Fibroblast of villous mesenchyme (primary cell): Measurements from ENCODE around the gene PTHLH. TPM values are rescaled to one million over a fixed set of nuclear protein-coding genes. Genes with fewer than 3 reads are reported as not detected.

Source experiments
- DNase-seq: peaks from one replicate; pipeline ENCODE4 v3.0.0-alpha.2; 2010; ENCODE audit warnings: low read depth
- H3K4me3 ChIP-seq: 2 replicates; pipeline ENCODE4 v1.5.1; 2011; ENCODE audit warnings: low read depth, mild to moderate bottlenecking, low read length
- total RNA-seq: library from RNA; depleted of rRNA; stranded (reverse); fragments of >200 nt; gene quantifications from 2 replicates; pipeline ENCODE4 v1.2.3, GENCODE V29; 2012
- TF ChIP-seq, protein P1 (sequence below): IDR thresholded peaks from 2 replicates; pipeline ENCODE4 v1.5.1; 2012; ENCODE audit warnings: low read depth, mild to moderate bottlenecking, low read length; ENCODE audit not compliant: insufficient read depth

Gene PTHLH
- 1.3 and 1.6 TPM in 2 replicates for total RNA-seq

DNA sequence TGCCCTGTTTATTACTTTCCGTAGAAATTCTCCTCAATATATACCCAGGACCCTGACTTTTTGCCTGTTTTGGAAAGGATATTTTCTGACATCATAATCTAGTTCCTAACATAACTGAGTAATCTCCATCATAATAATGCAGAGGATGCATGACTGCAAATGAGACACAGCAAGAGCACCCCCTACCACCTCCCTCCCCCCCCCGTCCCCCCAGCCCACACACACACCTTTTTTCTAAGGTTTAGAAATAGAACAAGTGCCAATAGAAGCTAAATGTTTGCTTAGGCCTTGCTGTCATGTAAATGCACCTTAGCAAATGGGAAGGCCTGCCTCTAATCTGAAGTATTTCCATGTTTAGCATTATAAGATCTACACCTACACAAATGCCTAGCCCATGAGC is at the start of gene PTHLH:
Gene PTHLH (minus strand): TSS at position 13 of the 400 bp plus-strand sequence. CDS start 3,239 bp downstream, outside the sequence.
- TF ChIP-seq, protein P1, sequence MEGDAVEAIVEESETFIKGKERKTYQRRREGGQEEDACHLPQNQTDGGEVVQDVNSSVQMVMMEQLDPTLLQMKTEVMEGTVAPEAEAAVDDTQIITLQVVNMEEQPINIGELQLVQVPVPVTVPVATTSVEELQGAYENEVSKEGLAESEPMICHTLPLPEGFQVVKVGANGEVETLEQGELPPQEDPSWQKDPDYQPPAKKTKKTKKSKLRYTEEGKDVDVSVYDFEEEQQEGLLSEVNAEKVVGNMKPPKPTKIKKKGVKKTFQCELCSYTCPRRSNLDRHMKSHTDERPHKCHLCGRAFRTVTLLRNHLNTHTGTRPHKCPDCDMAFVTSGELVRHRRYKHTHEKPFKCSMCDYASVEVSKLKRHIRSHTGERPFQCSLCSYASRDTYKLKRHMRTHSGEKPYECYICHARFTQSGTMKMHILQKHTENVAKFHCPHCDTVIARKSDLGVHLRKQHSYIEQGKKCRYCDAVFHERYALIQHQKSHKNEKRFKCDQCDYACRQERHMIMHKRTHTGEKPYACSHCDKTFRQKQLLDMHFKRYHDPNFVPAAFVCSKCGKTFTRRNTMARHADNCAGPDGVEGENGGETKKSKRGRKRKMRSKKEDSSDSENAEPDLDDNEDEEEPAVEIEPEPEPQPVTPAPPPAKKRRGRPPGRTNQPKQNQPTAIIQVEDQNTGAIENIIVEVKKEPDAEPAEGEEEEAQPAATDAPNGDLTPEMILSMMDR = no peak
- no peak within 1 kb of the TSS for H3K4me3 ChIP-seq
- no peak for DNase-seq

DNA sequence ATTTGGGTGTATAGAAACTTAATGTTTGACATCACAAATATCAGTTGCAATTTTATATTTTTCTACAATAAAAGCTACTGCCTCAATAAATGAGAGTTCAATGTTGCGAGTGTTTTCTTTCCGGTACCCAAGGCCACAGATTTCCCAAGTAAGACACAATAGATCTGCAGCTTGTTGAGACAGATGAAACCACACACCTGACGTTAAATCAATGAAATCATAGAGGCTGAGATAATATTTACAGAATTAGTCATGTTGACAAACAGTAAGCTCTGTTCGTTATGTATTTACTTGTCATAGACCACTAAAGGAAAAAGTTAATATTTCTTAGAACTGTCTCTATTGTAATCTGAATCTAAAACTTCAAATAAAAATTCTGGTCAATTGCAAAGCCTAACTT is 49.2 kb upstream of the PTHLH start:
- H3K4me3 ChIP-seq = no peak overlapping the region
- TF ChIP-seq, protein P1 = no peak
- DNase-seq = no peak

DNA sequence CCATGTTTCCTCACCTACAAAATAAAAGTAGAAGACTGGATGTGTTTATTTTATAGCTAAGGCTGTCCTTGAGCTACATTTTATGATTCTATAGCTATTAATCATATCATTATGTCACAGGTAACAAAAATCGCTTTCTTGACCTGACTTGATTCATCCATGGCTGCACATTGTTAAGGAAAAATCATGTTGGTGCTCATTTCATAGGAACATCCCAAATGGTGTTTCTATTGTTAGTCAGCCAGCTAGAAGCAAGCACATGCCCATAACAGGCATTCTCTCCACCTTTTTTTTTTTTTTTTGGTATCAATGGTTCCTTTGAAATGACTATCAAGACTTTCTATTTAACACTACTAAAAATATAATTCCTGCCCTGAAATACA is 45.3 kb upstream of the PTHLH start:
- H3K4me3 ChIP-seq = no peak overlapping the region
- no peak for DNase-seq
- TF ChIP-seq, protein P1 = no peak

DNA sequence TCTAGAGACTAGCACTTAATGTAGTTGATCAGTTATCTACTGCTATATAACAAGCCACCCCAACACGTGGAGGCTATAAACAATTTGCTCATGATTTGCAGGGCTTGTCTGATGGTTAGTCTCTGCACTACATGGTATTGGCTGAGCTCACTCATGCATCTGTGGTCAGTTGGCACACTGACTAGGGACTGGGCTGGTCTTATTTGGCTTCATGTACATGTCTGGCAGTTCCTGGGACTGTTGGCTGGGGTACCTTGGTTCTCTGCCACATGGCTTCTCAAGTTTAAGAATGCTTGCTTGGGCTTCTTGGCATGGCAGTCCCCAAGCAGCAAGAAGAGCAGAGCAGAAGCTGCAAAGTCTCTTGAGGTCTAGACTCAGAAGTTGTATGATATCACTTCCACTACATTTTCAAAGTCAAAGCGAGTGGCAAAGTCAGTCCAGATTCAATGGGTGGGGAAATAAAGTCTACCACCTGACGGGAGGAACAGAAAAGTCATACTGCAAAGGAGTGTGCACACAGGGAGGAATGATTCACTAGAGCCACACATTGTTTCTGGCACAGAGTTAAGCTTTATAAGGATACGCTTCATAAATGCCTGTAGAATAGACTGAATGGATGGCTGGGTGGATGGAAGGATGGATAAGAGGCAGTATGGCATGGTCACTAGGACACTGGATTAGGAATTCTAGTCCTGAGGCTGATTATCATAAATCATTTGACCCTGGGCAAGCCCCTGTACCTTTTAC is 44.8 kb upstream of the PTHLH start:
- H3K4me3 ChIP-seq = no peak overlapping the region
- no peak for DNase-seq
- TF ChIP-seq, protein P1 = no peak

DNA sequence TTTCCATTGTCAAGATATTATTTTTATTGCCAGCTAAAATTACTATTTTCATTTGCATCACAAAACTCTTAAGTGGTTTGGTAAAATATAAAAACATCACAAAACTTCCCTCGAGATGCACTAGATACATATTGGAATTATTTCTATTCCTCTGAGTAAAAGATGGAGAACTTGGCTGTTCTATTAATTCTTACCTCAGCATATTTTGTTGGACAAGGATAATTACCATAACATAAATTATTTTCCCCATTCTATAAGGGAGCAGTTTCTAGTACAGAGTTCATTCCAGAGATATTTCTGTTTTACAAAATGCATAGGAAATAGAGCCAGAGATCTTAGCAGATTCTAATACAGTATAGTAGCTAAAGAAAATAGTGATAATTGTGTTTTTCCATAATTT is 42.6 kb upstream of the PTHLH start:
- TF ChIP-seq, protein P1 = no peak
- DNase-seq = no peak
- H3K4me3 ChIP-seq = no peak overlapping the region

DNA sequence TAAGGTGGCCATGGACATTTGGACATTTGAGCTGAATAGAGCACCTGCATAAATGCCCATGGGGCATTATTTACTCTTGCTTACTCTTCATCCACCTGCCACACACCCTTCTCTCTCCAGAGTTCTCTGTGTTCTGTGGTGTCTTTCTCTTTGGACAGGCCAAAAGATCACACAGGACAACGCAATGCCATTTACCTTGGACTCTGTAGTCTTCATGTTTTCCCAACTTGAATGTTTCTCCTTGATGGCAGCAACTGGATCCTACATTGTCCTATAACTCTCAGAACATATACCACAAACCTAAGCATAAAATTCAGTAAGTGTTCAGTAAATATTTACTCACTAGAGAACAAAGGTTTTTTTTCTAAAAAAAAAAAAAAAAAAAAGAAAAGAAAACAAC is 41.7 kb upstream of the PTHLH start:
- DNase-seq = no peak
- TF ChIP-seq, protein P1 = no peak
- no peak overlapping the region for H3K4me3 ChIP-seq
